Ectodermal cell (in vitro differentiated cells): Measurements from ENCODE around the gene ZNF717. TPM values are rescaled to one million over a fixed set of nuclear protein-coding genes. Genes with fewer than 3 reads are reported as not detected.
A peak's percentile ranks its signal among the peaks of the same experiment; 100 is the strongest.
"Not testable (repeated sequence)": the region's sequence is repeated elsewhere in the genome, so short reads cannot be mapped to it uniquely, and the experiment has no call there.

Experiments
- H3K27ac ChIP-seq: 2 replicates; pipeline ENCODE4 v1.7.0; 2013; ENCODE audit warnings: mild to moderate bottlenecking, low read depth, low read length; ENCODE audit not compliant: insufficient read depth, poor library complexity, severe bottlenecking
- H3K27me3 ChIP-seq: 2 replicates; pipeline ENCODE4 v1.7.0; 2013; ENCODE audit warnings: mild to moderate bottlenecking, low read length; ENCODE audit not compliant: insufficient read depth, control insufficient read depth, poor library complexity, severe bottlenecking
- H3K36me3 ChIP-seq: one replicate; pipeline ENCODE4 v1.7.0; 2013; ENCODE audit warnings: low read length; ENCODE audit not compliant: control insufficient read depth, insufficient read depth
- H3K4me1 ChIP-seq: one replicate; pipeline ENCODE4 v1.7.0; 2013; ENCODE audit warnings: low read length; ENCODE audit not compliant: control insufficient read depth, insufficient read depth
- H3K4me3 ChIP-seq: 2 replicates; pipeline ENCODE4 v1.7.0; 2013; ENCODE audit warnings: low read depth, low read length, control low read depth; ENCODE audit not compliant: insufficient read depth
- H3K9me3 ChIP-seq: 2 replicates; pipeline ENCODE4 v1.7.0; 2013; ENCODE audit warnings: mild to moderate bottlenecking, low read length, moderate library complexity; ENCODE audit not compliant: control insufficient read depth
- WGBS, 2 experiments: methylation state at CpG; one replicate each; pipeline ENCODE4 v1.1.7; 2013; ENCODE audit warnings: missing lambda C conversion rate in 2 of 2; 5-methylcytosine and 5-hydroxymethylcytosine counted together
- polyA plus RNA-seq, 4 experiments: library from polyadenylated mRNA; stranded (reverse); fragments of 50-300 nt; gene quantifications; one replicate each; pipeline ENCODE4 v1.2.3, GENCODE V29; 2013

ZNF717 gene
- polyA plus RNA-seq (2013, experiment 1 of 4), result 8.9 TPM
- polyA plus RNA-seq (2013, experiment 2 of 4), result 11.4 TPM
- polyA plus RNA-seq (2013, experiment 3 of 4), result 8.2 TPM
- polyA plus RNA-seq (2013, experiment 4 of 4), result 8.0 TPM

GRCh38 chr3:75785081-75785755 is at the start of gene ZNF717:
Gene ZNF717, minus strand, starts transcription at chr3:75785549. Its CDS starts 2,187 bp downstream, at chr3:75783362.
- not testable (repeated sequence) for H3K27me3 ChIP-seq, H3K4me1 ChIP-seq, H3K9me3 ChIP-seq, H3K27ac ChIP-seq, H3K36me3 ChIP-seq
- 59 to 64% methylated on average over 52 of the region's 52 CpGs for WGBS, 2 experiments
- peak within 1 kb of the TSS; percentile 42 for H3K4me3 ChIP-seq

DNA sequence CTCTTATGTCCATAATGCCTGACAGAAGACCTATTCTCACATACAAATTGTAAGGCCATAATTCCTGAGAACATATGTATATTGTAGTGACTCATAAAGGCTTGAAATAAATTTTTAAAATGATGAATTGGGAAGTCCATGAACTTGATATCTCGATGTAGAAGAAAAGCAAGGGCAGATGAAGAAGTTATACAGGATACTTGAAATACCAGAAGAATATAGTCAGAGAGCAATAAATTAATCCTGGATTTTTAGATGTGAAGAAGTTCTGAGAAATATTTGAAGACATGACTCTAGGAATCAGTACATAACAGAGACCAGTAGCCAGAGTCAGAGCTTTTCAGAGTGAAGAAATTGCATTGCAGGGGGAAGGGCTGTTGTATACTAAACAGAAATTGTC is 45.7 kb upstream of the ZNF717 start:
- H3K27me3 ChIP-seq, H3K36me3 ChIP-seq, H3K4me3 ChIP-seq, H3K4me1 ChIP-seq, H3K27ac ChIP-seq, H3K9me3 ChIP-seq: not testable (repeated sequence)
- 90 to 93% methylated on average over 1 of the region's 1 CpG for WGBS, 2 experiments

- not testable (repeated sequence) for H3K9me3 ChIP-seq, H3K27me3 ChIP-seq, H3K4me1 ChIP-seq, H3K4me3 ChIP-seq, H3K27ac ChIP-seq, H3K36me3 ChIP-seq
- 67% methylated on average over 1 of the region's 1 CpG; no CpG with 5 or more reads in 1 of the 2 experiments for WGBS, 2 experiments
These were observed 32.7 kb upstream of the ZNF717 start for GRCh38 chr3:75818019-75818418.

GRCh38 chr3:75816287-75817180 is 31.2 kb upstream of the ZNF717 start:
- not testable (repeated sequence) for H3K27ac ChIP-seq, H3K9me3 ChIP-seq, H3K4me3 ChIP-seq, H3K4me1 ChIP-seq, H3K27me3 ChIP-seq, H3K36me3 ChIP-seq
- 76% methylated on average over 9 of the region's 9 CpGs for WGBS, 2 experiments

GRCh38 chr3:75814797-75815196 is 29.4 kb upstream of the ZNF717 start:
- H3K9me3 ChIP-seq, result no peaks in the 10 kb centered on the region
- H3K27me3 ChIP-seq, result no peaks in the 10 kb centered on the region
- no peaks in the 10 kb centered on the region for H3K36me3 ChIP-seq
- H3K4me1 ChIP-seq, result no peaks in the 10 kb centered on the region
- WGBS, 2 experiments, result 31 to 32% methylated on average over 3 of the region's 3 CpGs
- no peak overlapping the region for H3K27ac ChIP-seq
- no peak overlapping the region for H3K4me3 ChIP-seq

GRCh38 chr3:75782506-75782905 is 2.8 kb downstream of the ZNF717 start:
- Histone ChIP-seq H3K9me3 (no peaks in the 10 kb centered on the region), H3K27me3 (no peaks in the 10 kb centered on the region), H3K4me3 (no peak overlapping the region), H3K4me1 (no peaks in the 10 kb centered on the region), H3K36me3 (no peaks in the 10 kb centered on the region), H3K27ac (no peak overlapping the region)
- 96% methylated on average over 16 of the region's 16 CpGs for WGBS, 2 experiments

DNA sequence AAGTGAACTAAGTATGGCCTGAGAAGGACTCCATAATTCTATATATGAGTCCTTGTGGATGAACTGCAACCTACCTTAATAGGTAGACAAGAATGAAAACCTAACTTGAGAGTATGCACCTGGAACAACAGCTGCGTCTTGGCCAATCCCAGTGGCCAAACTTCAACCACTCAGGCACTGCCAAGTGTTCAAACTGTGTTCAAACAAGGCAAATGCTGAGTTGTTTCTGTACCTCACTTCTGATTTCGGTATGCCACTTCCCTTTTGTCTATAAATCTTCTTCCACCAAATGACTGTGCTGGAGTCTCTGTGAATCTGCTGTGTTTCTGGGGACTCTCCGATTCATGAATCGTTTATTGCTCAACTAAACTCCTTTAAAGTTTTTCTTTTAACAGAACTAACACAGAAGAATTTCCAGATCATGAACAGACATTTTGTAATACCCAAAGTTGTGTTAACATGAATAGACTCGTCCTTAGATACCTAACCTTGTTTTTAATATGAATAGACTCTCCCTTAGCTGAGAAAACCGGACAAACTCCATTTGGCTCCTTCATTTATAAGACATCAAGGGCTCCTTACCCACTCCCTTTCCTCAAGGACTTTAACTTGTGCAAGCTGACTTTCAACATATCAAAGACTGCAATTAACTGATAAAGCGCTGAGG is 4.1 kb downstream of the ZNF717 start:
- Histone ChIP-seq H3K27ac (no peak overlapping the region), H3K36me3 (no peaks in the 10 kb centered on the region), H3K4me1 (no peaks in the 10 kb centered on the region), H3K27me3 (no peaks in the 10 kb centered on the region), H3K4me3 (no peak overlapping the region), H3K9me3 (no peaks in the 10 kb centered on the region)
- WGBS, 2 experiments, result 84 to 87% methylated on average over 7 of the region's 7 CpGs

DNA sequence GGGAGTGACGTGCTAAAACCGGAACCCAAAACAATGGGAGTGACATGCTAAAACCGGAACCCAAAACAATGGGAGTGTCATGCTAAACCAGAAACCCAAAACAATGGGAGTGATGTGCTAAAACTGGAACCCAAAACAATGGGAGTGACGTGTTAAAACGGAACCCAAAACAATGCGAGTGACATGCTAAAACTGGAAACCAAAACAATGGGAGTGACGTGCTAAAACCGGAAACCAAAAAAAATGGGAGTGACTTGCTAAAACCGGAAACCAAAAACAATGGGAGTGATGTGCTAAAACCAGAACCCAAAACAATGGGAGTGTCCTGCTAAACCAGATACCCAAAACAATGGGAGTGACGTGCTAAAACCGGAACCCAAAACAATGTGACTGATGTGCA is 7.6 kb downstream of the ZNF717 start:
- 94 to 95% methylated on average over 11 of the region's 11 CpGs for WGBS, 2 experiments
- H3K4me3 ChIP-seq, H3K9me3 ChIP-seq: not testable (repeated sequence)

GRCh38 chr3:75771631-75772030 is 13.7 kb downstream of the ZNF717 start:
- 81 to 82% methylated on average over 10 of the region's 10 CpGs for whole genome bisulfite sequencing, 2 experiments
- H3K4me1 ChIP-seq, H3K9me3 ChIP-seq, H3K36me3 ChIP-seq, H3K27me3 ChIP-seq, H3K27ac ChIP-seq, H3K4me3 ChIP-seq: not testable (repeated sequence)

More for the DNA sequence above, 7.6 kb downstream of the ZNF717 start:
- H3K27me3 ChIP-seq, H3K27ac ChIP-seq, H3K36me3 ChIP-seq, H3K4me1 ChIP-seq: not testable (repeated sequence)
